NCI-H345 treated with DMSO at 0.1 percent for 48 hours (cell line): Measurements from ENCODE around the gene PML.
"Not testable (repeated sequence)": the region's sequence is repeated elsewhere in the genome, so short reads cannot be mapped to it uniquely, and the experiment has no call there.

ENCODE experiments used
- DNase-seq: peaks from one replicate; lab custom pipeline; 2025; ENCODE audit not compliant: unreplicated experiment; lab: John Stamatoyannopoulos, UW

Gene PML

DNA sequence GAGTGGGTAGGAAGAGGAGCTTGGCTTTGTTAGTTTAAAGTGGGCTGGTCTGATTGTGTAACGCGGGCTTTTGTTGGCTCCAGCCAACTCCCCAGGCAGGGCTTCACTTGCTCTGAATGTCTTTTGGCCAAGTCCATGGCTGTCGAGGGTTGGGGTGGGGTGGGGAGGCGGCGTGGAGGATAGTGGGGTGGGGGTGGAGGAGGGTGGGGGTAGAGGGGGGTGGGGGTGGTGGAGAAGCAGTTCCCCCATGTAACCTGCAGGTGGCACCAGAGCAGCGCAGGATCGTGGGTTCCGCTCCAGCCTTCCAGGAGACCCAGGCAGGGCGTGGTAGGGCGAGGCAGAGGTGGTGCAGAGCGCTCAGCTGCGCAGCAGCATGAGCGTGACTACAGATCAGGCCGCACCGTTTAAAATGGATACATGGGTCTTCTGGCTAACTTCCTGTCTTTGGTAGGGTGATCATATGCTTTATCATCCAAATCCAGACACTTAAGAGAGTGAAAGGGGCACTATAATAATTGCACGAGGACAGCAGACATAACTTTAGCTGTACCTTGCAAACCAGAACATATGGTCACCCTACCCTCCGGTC is 59.5 kb downstream of the PML start:
- peak; percentile 39 for DNase-seq

DNA sequence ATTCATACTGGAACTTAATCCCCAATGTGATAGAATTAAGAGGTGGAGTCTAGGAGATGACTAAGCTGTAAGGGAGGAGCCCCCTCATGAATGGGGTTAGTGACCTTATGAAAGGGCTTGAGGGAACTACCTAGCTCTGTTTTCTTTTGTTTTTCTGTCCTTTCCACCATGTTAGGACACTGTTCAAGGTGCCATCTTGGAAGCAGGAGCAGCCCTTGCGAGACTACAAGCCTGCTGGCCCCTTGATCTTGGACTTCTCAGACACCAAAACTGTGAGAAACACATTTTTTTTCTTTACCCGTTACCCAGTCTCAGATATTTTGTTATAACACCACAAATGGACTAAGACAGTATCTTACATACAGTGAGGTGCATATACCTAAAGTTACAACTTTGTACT is 61.3 kb downstream of the PML start:
- no peak for DNase-seq

DNA sequence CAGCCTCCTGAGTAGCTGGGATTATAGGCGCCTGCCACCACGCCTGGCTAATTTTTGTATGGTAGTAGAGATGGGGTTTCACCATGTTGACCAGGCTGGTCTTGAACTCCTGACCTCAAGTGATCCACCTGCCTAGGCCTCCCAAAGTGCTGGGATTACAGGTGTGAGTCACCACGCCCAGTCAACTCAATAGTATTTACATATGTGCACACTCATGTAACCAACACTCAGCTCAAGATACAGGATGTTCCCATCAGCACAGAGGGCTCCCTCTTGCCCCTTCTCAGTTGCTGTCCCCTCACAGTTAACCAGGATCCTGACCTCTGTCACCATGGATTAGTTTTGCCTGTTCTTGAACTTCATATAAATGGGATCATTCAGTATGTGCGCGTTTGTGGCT is 61.8 kb downstream of the PML start:
- DNase-seq, result not testable (repeated sequence)

DNA sequence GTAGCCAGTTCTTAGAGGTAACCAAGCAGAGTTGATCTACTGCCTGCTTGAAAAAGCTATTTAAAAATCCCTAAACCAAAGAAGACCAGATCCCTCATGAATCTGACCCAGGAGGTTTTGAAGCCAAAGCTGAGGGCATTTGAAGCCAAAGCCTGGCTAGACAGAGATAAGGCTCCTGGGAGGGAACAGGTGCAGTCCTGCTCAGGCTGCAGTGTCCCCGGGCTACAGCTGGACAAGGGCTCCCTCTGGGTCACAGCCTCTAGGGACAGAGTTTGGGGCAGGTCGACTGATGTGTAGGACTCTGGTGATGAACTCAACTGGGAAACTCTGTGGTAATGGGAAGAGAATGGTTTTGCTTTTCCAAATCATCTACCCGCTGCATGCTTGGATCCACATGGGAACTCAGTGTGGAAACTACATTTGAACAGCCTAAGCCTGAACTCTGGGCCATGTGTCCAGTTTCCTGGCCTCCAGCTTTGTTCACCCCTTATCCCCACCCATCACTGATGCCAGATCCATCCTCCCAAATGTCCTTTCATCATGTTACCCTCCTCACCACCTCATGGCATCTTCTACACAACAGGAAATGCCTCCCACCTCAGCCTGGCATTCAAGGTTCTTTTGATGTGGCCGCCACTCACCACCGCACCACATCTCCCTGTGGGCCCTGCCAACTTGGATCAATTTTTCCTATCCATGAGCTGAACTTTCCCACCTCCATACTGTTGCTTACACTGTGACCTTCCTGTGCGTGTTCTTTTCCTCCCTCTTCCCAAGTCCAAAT is 64.7 kb downstream of the PML start:
- DNase-seq, result not testable (repeated sequence)

DNA sequence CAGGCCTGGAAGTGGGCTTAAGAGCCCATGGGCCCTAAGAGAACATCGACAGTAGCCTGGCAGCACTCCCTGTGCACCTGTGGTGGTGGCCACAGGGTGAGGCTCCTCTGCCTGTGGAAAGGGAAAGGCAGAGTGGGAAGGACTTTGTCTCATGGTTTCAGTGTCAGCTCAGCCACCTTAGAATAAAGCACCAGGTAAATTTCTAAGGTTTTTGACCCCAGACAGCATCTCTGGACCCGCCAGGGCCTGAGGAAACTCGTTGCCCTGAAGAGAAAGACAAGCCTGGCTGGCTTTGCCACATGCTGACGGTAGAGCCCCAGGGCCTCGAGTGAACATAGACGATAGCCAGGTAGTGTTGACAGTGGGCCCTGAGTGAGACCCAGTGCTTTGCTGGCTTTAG is 65.7 kb downstream of the PML start:
- no peak for DNase-seq

DNA sequence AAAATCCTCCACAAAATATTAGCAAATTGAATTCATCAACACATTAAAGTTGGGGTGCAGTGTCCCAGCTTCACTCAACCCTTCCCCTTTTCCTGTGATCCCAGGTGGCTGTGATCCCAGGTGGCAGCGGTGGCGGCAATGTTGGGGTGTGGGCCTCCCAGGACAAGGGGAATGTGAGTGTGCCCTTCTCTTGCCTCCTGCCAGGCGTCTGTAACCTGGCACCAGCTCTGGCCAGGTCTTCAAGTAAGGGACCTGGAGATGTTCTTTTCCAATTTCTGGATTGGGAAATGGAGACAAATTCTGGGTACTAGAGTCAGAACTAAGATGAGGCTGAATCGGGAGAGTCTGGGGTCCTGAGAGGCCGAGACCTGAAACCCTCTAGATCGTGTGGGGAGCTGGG is 67.7 kb downstream of the PML start:
- no peak for DNase-seq

DNA sequence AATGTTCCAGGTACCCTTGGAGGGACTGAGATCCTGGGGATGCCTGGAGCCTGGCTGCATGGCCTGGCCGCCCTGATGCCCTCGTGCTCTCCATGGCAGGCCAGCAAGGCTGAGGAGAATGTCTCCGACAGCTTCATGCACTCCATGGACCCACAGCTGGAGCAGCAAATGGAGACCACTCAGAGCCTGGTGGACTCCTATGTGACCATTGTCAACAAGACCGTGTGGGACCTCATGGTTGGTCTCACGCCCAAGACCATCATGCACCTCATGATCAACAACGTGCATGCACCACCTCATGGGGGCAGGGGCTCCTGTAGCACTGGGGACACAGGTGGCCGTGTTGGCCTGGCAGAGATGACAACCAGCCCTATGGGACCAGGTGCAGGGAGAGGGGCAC is 68.2 kb downstream of the PML start:
- DNase-seq, result no peak

DNA sequence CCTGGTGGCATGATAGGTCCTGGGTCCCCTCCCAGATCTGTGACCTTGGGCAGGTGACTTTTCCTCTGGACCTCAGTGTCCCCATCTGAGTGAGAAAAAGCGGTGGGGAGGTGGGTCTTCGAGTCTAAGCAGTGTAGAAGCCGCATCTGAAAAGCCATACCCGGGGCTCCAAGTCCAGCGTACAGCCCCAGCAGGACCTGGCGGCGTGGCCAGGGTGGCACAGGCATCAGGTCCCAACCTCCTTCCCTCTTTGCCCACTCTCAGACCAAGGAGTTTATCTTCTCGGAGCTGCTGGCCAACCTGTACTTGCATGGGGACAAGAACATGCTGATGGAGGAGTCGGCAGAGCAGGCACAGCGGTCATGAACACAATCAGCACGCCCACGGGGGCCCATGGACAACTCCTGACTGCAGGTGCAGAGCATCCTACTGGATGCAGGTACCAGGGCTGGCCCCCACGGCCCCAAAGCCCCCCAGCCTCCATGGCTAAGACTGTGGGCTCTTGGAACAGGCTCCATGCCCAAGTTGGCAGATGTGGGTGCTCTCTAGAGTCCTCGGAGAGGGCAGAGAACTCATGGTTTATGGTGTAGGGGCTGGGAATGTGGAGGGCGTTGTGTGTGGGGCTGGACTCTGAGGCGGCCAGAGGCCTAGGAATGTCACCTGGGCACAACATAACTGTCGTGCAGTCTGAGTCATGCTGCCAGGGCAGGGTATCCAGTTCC is 69.1 kb downstream of the PML start:
- not testable (repeated sequence) for DNase-seq

DNA sequence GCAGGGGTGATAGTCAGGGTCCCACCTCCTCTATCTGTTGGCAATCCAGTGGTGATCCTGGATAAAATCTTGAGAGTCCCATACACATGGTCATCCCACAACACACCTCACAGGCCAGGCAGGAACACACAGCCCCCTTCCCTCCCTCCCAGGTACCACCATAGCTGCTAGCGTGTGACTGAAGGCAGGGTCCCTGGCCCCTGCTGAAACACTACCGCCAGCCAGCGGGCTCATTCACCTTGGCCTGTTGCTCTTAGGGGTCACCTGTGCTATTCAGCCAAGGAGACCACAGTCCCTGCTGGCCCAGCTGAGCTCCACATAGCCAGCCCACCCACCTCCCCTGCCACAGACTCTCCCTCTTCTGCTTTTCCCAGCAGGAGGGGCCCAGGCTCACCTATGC is 69.7 kb downstream of the PML start:
- not testable (repeated sequence) for DNase-seq

DNA sequence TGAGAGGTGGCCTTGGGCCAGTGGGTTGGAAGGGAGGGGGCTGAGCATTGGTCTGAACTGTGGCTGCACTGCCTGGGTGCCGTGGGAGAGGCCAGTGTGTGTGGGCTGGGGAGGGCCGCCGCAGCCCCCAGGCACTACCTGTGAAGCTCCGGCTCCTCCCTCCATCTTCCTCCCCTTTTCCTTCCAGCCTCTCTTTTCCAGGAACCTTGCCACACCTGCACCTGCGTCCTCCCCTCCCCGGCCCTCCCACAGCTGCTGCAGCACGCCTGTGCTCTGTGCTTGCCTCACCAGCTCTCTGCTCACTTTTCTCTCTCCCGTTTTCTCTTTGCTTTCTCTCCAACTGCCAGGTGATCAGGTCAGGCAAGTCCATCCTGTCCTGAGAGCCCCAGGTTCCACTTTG is 70.3 kb downstream of the PML start:
- not testable (repeated sequence) for DNase-seq

DNA sequence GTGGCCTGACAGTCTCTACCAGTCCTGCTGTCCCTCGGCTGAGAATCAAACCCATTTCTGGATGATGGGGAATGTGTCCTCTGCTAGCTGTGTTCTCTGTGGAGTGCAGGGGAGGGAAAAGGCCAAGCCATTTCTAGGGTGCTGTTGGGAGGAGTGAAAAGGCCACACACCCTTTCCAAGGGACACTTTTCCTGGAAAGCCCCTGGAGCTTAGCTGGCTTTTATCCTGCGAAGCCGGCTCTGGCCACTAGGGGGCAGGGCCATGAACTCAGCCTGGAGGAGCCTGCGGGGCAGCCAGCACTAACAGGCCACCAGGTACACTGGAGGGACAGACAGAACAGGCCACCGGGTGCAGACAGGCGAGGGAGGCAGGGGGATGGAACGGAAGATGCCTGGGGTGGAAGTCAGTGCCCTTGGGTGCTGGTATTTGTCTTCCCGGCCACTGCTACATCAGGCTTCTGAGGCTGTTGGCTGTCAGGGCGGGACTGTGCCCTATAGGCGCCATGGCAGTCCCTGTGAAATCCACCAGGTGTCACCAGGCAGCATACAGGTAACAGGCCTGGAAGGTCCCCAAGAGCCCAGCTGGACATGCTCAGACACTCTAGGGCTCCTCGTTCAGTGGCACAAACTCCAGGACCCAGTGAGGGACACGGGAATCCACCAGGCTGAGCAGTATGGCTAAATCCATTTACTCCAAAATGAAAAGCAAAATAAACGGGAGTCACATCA is 71.3 kb downstream of the PML start:
- DNase-seq, result not testable (repeated sequence)

DNA sequence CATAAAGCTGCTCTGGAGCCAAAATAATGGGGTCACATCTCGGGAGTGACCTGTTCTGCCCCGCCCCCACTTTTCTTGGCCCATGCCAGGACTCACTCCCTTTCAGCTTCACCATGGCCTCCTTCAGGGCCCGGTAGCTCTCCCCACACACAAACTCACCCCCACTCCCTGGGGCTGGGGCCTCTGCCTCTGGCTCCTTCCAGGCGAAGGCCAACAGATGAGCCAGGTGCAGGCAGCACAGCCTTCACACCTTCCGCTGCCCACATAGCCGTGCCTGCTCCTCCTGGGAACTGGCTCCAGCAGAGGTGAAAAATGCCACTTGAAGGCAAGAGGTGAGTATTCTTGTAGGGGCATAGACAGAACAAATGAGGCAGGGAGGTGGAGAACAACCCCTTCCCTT is 77.1 kb downstream of the PML start:
- DNase-seq, result not testable (repeated sequence)

DNA sequence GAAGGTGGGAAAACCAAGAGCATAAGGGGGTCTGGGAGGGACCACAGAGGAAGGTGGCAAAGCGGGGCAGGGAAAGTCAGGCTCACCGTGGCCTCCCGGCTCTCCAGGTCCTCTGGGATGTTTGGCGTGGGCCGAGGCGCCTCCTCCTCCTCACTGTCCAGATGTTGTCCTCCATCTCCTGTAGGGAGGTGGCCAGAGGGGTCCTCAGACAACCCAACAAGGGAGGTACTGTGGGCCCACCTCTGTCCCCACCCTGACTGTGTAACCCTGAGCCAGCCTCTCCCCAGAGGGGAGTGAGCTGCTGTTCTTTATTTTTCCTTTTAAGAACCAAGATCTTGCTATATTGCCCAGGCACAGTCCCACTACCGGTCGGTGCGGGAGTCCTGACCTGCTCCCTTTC is 77.6 kb downstream of the PML start:
- DNase-seq, result not testable (repeated sequence)

DNA sequence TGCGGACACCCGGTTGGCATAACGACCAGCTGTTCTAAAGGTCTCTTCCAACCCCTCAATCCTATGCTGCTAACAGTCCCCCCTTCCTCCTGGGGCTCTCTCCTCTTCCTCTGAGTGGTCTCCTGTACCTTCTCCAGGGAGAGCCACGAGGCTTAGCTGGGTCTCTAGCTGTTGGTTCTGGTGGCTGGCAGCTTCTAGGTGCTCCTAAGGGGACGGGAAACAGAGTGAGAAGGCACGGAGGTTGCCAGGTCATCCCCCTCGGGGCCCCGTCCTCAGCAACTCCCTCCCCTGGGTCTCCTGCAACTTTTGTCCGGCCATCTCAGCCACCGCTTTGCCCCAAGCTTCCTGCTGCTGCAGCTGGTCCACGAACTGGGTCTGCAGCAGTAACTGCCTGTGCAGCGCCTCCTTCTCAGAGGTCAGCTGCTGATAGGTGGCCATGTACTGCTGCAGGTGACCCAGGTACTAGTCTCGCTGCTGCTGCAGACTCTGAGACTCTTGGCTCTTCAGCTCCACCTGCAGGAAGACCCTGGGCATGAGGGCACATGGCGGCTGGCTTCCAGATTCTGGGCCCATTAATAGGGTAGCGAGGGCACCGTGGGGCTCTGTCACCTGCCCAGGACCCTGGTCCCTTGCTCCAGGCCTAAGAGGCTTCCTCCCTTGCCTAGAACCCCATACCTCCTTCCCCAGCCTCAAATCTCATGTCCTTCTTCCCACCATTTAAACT is 78.3 kb downstream of the PML start:
- not testable (repeated sequence) for DNase-seq

DNA sequence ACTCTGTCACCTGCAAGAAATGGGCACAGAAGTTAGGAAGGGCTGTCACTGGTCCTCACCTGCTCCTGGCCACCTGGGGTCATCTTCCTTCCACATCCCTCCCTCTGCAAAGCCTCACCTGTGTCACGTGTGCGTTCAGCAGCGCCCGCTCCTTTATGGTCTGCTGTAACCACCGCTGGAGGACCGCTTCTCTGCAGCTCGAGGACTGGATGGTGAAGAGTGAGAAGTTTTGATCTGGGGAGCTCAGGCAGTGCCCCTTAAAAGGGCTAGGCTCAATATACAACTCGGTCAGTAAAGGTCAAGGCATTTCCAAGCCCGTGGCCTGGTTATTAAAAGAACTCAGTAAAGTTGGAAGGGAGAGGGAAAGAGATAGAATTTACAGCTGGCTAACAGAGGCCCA is 81.3 kb downstream of the PML start:
- DNase-seq, result not testable (repeated sequence)

DNA sequence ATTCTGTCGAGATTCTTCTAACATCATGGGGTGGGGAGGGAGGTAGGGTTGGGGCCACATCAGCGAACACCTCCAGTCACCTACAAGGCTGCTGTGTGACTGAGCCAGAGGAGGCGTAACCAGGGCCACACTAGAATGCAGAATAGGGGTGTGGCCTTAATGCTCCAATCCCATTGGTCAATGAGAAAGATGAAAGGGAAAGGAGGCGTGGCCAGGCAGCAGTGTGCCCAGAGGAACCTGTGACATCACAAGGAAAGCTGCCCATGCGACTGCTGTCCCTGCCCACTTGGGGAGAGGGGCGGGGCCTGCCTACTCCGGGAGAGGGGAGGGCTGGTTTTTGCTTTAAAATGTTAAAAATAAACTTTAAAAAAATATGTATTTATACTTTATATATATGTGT is 87.9 kb downstream of the PML start, which contains the start of gene GOLGA6A:
Gene GOLGA6A, minus strand, starts transcription at position 101 of the 400 bp plus-strand sequence. Its CDS starts 41 bp downstream, at position 60.
- not testable (repeated sequence) for DNase-seq

DNA sequence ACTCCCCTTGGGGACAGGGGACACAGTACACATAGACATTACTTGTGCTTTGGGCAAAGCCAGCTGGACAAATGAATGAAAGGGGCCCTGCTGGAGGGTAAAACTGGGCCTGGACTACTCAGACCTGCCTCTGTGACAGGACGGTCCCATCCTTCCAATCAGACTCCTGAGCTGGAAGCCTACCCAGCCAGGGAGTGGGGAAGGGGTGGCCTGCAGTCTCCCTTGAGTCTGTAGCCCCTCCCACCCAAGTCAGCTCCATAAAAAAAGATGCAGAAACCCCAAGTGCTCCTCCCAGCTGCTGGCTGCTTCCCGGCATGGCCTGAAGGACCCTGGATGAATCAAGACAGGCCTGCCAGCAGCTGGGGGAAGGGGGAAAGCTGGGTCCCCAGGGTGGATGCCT is 100.1 kb downstream of the PML start:
- DNase-seq, result not testable (repeated sequence)

DNA sequence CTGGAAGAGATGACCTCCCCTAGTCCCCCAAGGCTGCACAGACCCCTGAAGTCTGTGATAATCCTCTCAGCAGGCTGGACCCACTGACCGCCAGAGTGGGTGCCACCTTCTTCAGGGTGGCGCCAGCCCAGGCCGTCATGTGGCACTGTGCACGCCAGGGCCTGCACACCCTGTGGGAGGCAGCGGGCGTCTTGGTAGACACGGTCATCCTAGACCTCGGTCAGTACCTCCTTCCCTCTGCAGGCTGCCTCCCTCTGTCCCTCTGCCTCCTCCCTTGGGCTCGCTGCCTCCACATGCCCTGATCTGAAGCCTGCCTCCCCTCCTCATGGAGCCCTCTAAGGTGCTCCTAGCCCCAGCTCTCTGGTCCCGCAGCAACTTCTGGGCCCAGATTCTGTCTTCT is 101.1 kb downstream of the PML start:
- not testable (repeated sequence) for DNase-seq

DNA sequence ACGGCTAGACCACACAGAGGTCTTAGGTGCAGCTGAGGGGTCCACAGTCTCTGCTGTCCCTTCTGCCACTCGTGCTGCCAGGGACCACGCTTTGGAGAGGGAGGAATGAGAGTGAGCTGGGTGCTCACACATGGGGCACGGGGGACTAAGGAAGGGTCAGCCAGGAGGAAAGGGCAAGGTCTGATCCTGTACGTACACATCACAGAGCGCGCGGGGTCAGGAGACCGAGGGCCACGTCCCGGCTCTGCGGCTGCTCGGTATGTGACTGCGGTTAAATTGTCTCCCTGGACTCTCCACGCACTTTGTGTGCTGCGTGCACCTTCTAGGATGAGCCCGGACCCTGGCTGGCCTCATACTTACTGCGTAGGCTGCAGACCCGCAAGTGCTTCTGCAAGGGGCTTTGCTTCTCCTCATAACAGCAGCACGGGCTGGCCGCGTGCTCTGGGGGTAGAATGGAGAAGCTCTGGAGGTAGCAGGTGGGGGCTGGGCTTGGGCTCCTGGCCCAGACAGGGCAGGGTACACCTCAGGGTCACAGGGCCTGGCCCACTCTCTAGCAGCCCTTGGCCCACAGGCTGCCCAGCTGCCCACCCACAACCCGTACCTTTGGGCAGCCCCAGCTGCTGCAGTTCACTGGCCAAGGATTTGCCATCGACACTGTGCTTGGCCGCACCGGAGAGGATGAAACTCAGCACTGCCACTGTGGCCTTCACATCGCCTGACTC is 102.4 kb downstream of the PML start:
- not testable (repeated sequence) for DNase-seq
